Renal cortex interstitium (tissue), 11 donors: ENCODE results near the gene CRHBP. TPM values are rescaled to one million over a fixed set of nuclear protein-coding genes. Genes with fewer than 3 reads are reported as not detected.
"Not testable (repeated sequence)": the region's sequence is repeated elsewhere in the genome, so short reads cannot be mapped to it uniquely, and the experiment has no call there.

Experiments
- DNase-seq, 11 donors: peaks; one replicate each; pipeline ENCODE4 v3.0.0-alpha.2; 2013; ENCODE audit warnings: low read depth in 9 of 11, low spot score in 4 of 11; ENCODE audit errors: extremely low read depth in 1 of 11
- polyA plus RNA-seq, 3 donors: library from polyadenylated mRNA; unstranded; fragments of 120-200 nt; gene quantifications; one replicate each; pipeline ENCODE4 v1.2.1, GENCODE V29; 2013; ENCODE audit not compliant: insufficient read length in 3 of 3

Gene CRHBP
- polyA plus RNA-seq, 3 donors: 19.9 to 26.6 (median 21.8) TPM

GRCh38 chr5:76945238-76945637, 7.6 kb upstream of the CRHBP start:
- not testable (repeated sequence) for DNase-seq

DNA sequence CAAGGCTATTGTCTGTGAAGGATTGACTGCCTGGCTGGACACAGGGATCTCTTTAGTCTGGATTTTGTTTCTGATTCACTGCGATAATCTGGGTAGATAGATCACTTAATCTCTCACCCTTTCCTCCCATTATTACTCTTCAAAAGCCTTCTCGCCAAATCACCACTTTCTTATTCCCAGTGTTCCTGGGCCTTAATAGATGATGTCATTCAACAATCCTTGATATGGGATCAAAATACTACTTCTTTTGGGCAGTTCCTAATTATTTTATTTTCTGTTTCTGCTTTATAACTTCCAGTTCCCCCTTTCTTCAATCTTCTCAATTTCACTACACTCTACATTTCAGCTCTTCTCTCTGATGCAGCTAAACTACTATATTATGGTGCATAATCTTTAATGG, 6.8 kb upstream of the CRHBP start:
- DNase-seq: no peak

DNA sequence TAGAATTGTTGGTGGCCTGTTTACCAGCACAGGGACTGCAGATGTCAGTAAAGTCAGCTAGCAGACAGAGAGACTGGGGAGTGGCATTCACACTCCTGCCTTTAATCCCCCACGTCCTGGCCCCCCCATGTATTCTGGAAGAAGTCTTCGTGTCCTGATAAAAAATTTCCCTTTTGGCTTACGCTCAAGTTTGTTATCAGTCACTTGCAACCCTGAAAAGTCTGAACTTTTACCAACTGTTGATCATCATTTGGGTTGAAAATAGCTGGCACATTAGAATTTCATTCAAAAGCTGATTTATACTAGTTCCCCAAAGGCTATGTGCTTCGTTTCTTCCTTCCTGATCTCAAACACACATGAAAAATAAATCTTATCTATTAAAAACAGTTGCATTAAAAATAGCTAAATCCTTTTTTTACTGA, 5.8 kb upstream of the CRHBP start:
- peak in 1 of 11 donors; percentile 22 for DNase-seq

- DNase-seq: no peak
These were observed 922 bp downstream of the CRHBP start for GRCh38 chr5:76953551-76954382.

DNA sequence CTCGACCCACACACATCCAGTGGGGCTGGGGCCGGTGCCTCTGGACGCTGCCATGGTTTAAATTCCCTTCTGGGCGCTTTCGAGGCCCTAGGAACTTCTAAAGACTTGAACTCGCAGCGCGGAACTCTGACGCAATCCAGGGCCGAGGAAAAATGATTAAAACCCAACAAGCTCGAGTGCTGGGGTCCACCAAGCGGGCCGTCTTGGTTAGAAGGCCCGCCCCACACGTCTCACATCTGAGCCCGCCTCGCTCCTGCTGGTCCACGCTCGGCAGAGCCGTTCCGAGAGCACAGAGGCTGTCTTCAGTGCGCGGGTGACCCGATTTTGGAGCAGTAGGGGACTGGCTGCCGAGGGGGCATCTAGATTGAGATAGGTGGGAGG, 1.5 kb downstream of the CRHBP start:
- no peak for DNase-seq

- DNase-seq: no peak
These were observed 3.2 kb downstream of the CRHBP start for GRCh38 chr5:76956033-76956432.

DNA sequence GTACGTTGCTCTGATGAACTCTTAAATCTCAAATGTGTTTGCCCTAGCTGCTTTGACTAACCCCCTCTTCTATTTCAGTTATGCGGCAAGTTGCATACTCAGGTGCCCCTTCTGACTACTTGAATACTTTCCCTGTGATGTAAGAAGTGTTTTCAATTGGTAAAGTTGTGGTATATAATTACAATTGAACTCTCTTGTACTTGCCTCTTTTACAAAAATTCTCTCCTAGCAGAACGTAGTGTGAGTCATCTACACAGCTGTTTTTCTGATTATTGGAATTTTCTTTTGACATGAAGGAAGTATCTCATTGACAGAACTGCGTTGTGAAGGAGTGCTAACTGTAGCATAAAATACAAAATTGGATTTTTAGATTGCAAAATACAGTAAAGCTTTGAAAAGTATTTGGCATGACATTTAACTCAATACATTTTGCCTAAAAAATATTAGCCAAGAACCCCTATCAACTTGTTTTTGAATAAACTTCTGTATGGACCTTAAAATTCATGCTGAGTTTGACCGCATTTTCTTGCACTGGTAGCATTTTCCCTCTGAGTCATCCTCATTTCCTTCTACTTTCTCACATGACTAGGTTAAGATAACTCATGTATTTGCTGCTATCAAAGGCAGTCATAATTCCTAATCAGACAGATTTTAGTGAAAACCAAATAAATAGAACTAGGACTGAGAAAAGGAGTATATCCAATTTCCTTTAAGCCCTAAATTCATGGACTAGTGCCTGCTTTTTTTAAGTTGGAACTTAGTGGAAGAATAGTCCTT, 6.3 kb downstream of the CRHBP start:
- no peak for DNase-seq

DNA sequence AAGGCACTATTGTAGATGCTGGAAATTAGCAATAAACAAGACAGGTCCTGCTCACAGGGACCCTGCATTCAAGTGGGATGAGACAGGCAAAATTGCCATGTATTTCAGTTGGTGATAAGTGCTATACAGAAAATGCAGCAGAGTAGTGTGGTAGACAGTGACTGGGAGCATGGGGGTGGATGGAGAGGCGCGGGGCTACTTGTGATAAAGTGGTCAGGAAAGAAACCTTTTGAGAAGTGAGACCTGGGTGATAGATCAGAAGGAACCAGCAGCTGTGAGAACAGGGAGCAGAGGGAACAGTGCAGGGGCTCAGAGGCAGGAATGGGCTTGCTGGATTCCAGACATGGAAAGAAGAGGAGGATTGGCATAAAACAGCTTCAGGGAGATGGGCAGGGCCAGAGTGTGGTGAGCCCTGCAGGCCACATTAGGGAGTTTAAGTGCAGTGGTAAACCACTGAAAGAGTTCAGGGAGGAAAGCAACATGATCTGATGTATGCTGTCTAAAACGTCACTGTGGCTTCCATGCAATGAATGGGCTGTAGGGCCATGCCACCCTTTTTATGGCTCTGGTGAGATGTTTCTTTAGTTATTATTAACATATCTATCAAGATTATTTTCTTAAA, 7.3 kb downstream of the CRHBP start:
- no peak for DNase-seq

- peak in 3 of 11 donors; percentile 13 to 60 (median 58) for DNase-seq
These were observed 11.2 kb downstream of the CRHBP start for GRCh38 chr5:76964060-76964459.

- DNase-seq: no peak
These were observed 18.7 kb downstream of the CRHBP start for GRCh38 chr5:76971511-76971910.

DNA sequence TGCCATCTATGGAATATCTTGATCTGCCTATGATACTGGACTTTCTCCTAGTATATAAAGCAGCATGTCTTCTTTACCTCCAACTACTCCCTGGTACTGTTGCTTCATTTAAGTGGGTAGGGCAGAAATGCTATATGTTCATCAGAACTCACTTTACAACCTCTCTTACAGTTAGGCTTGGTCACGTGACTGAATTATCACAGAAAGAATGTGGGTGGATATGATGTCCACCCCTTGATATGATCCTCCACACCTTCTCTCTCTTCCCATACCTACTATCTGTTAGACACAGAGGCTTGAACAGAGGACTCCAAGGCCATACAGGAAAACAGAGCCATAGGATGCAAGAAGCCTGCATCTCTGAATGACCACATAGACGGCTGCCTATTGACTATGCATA, 19.8 kb downstream of the CRHBP start:
- DNase-seq: no peak

GRCh38 chr5:76974785-76975184, 21.9 kb downstream of the CRHBP start:
- no peak for DNase-seq

GRCh38 chr5:76978869-76979268, 26.0 kb downstream of the CRHBP start:
- no peak for DNase-seq

DNA sequence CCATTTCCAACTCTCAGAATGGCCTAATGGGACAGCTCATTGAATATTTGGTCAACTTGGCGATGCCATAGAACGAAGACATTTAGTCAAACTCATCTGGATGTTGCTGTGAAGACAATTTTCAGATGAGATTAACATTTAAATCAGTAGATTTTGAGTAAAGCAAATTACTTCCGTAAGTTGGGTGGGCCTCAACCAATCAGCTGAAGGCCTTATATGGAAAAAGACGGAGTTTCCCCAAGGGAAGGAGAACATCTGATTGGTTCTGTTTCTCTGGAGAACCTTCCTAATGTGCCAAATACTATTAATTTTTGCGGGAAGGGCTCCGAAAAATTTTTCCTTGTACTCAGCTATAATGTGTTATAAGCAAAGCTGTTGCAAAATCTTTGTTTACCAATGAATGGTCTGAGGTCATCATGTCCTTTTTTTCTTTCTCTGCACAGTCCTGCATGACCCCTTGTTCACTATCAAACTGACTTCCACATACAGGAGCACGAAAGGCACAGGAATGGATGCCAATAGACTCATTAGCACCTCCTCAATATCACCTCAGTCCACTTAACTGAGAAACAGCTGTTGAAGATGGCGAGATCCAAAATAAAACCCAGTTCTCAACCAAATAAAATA, 27.8 kb downstream of the CRHBP start:
- no peak for DNase-seq

GRCh38 chr5:76982450-76982849, 29.6 kb downstream of the CRHBP start:
- no peak for DNase-seq

GRCh38 chr5:76983468-76983867, 30.6 kb downstream of the CRHBP start:
- no peak for DNase-seq

DNA sequence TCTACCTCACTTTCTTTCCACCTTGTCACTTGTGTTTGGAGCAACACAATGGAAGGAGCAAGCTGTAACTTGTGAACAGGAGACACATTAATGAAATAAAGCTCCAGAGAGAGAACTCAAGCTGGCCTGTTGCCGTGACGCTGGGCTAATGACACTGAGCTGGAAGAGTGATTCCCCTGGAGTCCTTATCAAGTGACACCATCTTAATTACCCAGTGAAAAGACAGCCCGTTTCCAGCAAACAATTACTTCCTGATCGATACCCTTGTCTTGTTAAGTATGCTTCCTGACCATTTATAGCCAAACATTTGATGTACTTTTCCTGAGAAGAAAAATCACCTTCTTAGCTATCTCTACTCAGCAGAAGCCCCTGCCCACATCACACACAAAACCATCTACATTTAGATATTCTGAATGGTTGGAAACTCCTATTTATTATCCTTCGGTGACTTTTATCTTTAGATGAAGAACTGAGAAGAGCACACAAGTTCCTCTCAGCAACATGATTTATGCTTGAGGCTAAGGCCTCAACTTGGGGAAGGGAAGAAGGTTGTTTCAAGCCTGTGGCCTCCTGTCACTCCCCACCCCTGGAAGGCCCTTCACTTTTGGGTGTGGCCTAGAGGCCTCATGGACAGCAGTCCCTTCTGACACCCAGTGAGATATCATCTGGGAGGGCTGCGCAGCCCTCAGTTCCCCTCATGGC, 34.1 kb downstream of the CRHBP start:
- no peak for DNase-seq

- no peak for DNase-seq
These were observed 38.1 kb downstream of the CRHBP start for GRCh38 chr5:76990899-76991459.

DNA sequence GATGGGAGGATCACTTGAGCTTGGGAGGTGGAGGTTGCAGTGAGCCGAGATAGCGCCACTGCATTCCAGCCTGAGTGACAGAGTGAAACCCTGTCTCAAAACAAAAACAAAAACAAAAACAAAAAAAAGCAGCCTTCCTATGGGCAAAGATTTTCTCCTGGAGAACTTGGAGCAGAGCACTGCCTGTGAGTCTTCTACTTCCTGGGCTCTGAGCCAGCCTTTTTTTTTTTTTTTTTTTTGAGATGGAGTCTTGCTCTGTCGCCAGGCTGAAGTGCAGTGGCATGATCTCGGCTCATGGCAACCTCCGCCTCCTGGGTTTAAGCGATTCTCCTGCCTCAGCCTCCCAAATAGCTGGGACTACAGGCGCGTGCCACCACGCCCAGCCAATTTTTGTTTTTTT, 40.6 kb downstream of the CRHBP start:
- not testable (repeated sequence) for DNase-seq
